Testis (tissue), 3 donors: ENCODE data around the gene BCORL1. TPM values are rescaled to one million over a fixed set of nuclear protein-coding genes. Genes with fewer than 3 reads are reported as not detected.

Experiments used
- DNase-seq: peaks from one replicate; pipeline ENCODE4 v3.0.0-alpha.2; 2019
- H3K27ac ChIP-seq, 2 donors: fragments of 200-600 bp; sonication (generic); one replicate each; pipeline ENCODE4 v1.5.1; 2019
- H3K27me3 ChIP-seq: fragments of 200-600 bp; sonication (generic); one replicate; pipeline ENCODE4 v1.5.1; 2019
- H3K36me3 ChIP-seq: fragments of 200-600 bp; sonication (generic); one replicate; pipeline ENCODE4 v1.5.1; 2017; ENCODE audit warnings: low read depth; ENCODE audit errors: missing control alignments
- H3K4me1 ChIP-seq: fragments of 200-600 bp; sonication (generic); one replicate; pipeline ENCODE4 v1.5.1; 2019
- H3K4me3 ChIP-seq, 2 donors: fragments of 200-600 bp; sonication (generic); one replicate each; pipeline ENCODE4 v1.5.1; 2017 to 2019
- H3K9me3 ChIP-seq: fragments of 200-600 bp; sonication (generic); one replicate; pipeline ENCODE4 v1.5.1; 2017
- POLR2A ChIP-seq: fragments of 450-650 bp; IDR thresholded peaks from one replicate; pipeline ENCODE4 v1.6.1; 2017; ENCODE audit warnings: antibody characterized with exemption, mild to moderate bottlenecking, moderate library complexity
- WGBS, 2 donors: methylation state at CpG; one replicate each; pipeline ENCODE4 v1.1.5; 2018; 5-methylcytosine and 5-hydroxymethylcytosine counted together
- intact Hi-C: fragments of 100-400 bp; cut with DNase I; formaldehyde crosslinking; loops from one replicate; pipeline ENCODE4 v1.15.1; 2023; ENCODE audit warnings: low total_unique reads
- polyA plus RNA-seq: library from polyadenylated mRNA; stranded (reverse); fragments of 350-450 nt; fragmentation: Illumina TruSeq; extraction: RNeasy Lipid Tissue Mini Kit (QIAGEN cat#74804); gene quantifications from one replicate; pipeline ENCODE4 v1.2.3, GENCODE V29; 2014; ENCODE audit warnings: low read depth, low replicate concordance; ENCODE audit not compliant: insufficient read depth
- total RNA-seq, 2 donors: library from RNA; depleted of rRNA; stranded (reverse); fragments of >200 nt; gene quantifications; one replicate each; pipeline ENCODE4 v1.2.3, GENCODE V29; 2016
- TF ChIP-seq, protein P1 (sequence below), 3 experiments: fragments of 450-650 bp in 2 of 3; fragments of 200-600 bp in 1 of 3; sonication (generic) in 1 of 3; IDR thresholded peaks; one replicate each; pipeline ENCODE4 v1.5.1; 2016 to 2019; ENCODE audit warnings: antibody characterized with exemption in 3 of 3, mild to moderate bottlenecking in 2 of 3, moderate library complexity in 1 of 3

BCORL1 gene
- total and polyA plus RNA-seq, 3 donors from 2014 or later, result 27.7 to 33.1 (median 32.3) TPM

DNA sequence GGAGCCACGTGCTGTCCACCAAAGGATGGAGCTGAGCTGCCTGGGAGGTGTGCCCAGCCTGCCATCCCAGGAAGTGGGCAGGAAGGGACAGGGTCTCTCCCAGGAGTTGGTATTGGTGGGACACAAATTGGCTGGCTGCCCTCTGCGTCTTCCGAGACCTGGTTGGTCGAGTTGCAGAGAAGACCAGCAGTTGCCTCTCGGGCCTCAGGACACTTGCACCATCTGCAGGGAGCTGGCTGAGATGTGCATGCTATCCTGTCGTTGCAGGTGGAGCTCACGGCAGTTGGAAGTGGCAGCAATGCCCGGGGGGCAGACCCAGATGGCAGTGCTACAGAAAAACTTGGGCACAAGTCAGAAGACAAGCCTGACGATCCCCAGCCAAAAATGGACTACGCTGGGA, 30.2 kb downstream of the BCORL1 start:
- 88% methylated on average over 5 of the region's 10 CpGs; no CpG with 5 or more reads in 1 of the 2 donors for WGBS, 2 donors
- Histone ChIP-seq H3K9me3 (no peaks in the 10 kb centered on the region), H3K4me1 (no peaks in the 10 kb centered on the region), H3K27me3 (no peaks in the 10 kb centered on the region), H3K4me3 (no peak overlapping the region), H3K36me3 (no peaks in the 10 kb centered on the region), H3K27ac (no peak overlapping the region)
- no peak for DNase-seq
- TF ChIP-seq, protein P1, sequence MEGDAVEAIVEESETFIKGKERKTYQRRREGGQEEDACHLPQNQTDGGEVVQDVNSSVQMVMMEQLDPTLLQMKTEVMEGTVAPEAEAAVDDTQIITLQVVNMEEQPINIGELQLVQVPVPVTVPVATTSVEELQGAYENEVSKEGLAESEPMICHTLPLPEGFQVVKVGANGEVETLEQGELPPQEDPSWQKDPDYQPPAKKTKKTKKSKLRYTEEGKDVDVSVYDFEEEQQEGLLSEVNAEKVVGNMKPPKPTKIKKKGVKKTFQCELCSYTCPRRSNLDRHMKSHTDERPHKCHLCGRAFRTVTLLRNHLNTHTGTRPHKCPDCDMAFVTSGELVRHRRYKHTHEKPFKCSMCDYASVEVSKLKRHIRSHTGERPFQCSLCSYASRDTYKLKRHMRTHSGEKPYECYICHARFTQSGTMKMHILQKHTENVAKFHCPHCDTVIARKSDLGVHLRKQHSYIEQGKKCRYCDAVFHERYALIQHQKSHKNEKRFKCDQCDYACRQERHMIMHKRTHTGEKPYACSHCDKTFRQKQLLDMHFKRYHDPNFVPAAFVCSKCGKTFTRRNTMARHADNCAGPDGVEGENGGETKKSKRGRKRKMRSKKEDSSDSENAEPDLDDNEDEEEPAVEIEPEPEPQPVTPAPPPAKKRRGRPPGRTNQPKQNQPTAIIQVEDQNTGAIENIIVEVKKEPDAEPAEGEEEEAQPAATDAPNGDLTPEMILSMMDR (IDR thresholded peaks at IDR 0.05), result no peak
- no peak for TF ChIP-seq POLR2A
- intact Hi-C loops, result no loop called here

DNA sequence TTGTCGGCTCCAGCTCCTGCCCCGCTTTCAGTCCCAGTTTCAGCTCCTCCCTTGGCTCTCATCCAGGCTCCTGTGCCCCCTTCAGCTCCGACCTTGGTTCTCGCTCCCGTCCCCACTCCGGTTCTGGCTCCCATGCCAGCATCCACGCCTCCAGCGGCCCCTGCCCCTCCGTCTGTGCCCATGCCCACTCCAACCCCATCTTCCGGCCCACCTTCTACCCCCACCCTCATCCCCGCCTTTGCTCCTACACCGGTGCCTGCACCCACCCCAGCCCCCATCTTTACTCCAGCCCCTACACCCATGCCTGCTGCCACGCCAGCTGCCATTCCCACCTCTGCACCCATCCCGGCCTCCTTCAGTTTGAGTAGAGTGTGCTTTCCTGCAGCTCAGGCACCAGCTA, 31.2 kb downstream of the BCORL1 start:
- intact Hi-C loops, result no loop called here
- Histone ChIP-seq H3K9me3 (no peaks in the 10 kb centered on the region), H3K4me3 (no peak overlapping the region), H3K36me3 (no peaks in the 10 kb centered on the region), H3K4me1 (no peaks in the 10 kb centered on the region), H3K27me3 (no peaks in the 10 kb centered on the region), H3K27ac (no peak overlapping the region)
- WGBS, 2 donors, result 82 to 97% methylated on average over 5 to 13 of the region's 14 CpGs
- no peak for DNase-seq
- TF ChIP-seq, protein P1 (IDR thresholded peaks at IDR 0.05), result no peak
- TF ChIP-seq POLR2A, result no peak

DNA sequence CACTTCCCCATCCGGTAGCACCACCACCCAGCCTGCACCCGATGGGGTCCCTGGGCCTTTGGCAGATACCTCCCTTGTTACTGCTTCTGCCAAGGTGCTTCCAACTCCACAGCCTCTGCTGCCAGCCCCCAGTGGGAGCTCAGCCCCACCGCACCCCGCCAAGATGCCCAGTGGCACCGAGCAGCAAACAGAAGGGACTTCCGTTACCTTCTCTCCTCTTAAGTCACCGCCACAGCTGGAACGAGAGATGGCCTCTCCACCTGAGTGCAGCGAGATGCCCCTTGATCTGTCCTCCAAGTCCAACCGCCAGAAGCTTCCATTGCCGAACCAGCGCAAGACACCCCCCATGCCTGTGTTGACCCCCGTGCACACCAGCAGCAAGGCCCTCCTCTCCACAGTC, 31.9 kb downstream of the BCORL1 start:
- TF ChIP-seq POLR2A, result no peak
- TF ChIP-seq, protein P1 (IDR thresholded peaks at IDR 0.05), result no peak
- no peaks in the 10 kb centered on the region for H3K36me3 ChIP-seq
- H3K4me3 ChIP-seq, result no peak overlapping the region
- DNase-seq, result no peak
- WGBS, 2 donors, result 93 to 94% methylated on average over 2 to 9 of the region's 13 CpGs
- intact Hi-C loops, result no loop called here
- no peak overlapping the region for H3K27ac ChIP-seq
- no peaks in the 10 kb centered on the region for H3K4me1 ChIP-seq
- H3K27me3 ChIP-seq, result no peaks in the 10 kb centered on the region
- H3K9me3 ChIP-seq, result no peaks in the 10 kb centered on the region

DNA sequence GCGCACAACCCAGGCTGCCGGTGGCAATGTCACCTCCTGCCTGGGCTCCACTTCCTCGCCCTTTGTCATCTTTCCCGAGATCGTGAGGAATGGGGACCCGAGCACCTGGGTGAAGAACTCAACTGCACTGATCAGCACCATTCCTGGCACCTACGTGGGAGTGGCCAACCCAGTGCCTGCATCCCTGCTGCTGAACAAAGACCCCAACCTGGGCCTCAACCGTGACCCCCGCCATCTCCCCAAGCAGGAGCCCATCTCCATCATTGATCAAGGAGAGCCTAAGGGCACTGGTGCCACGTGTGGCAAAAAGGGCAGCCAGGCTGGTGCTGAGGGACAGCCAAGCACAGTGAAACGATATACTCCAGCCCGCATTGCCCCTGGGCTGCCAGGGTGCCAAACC, 32.3 kb downstream of the BCORL1 start:
- no peaks in the 10 kb centered on the region for H3K36me3 ChIP-seq
- intact Hi-C loops, result no loop called here
- DNase-seq, result no peak
- peaks cover 3% of the 10 kb centered on the region for H3K4me1 ChIP-seq
- no peak for TF ChIP-seq POLR2A
- TF ChIP-seq, protein P1 (IDR thresholded peaks at IDR 0.05), result no peak
- 94% methylated on average over 9 of the region's 12 CpGs; no CpG with 5 or more reads in 1 of the 2 donors for WGBS, 2 donors
- H3K27me3 ChIP-seq, result no peaks in the 10 kb centered on the region
- H3K4me3 ChIP-seq, result no peak overlapping the region
- H3K9me3 ChIP-seq, result no peaks in the 10 kb centered on the region
- H3K27ac ChIP-seq, result no peak overlapping the region

DNA sequence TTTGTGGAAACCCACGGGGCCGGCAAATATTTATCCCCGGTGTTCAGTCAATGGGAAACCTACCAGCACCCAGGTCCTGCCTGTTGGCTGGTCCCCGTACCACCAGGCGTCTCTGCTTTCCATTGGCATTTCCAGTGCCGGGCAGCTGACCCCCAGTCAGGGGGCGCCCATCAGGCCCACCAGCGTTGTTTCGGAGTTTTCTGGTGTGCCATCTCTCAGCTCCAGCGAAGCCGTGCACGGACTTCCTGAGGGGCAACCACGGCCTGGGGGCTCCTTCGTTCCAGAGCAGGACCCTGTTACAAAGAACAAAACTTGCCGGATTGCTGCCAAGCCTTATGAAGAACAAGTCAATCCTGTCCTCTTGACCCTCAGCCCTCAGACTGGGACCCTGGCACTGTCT, 32.7 kb downstream of the BCORL1 start:
- intact Hi-C loops, result no loop called here
- no peak for TF ChIP-seq POLR2A
- TF ChIP-seq, protein P1 (IDR thresholded peaks at IDR 0.05), result no peak
- Histone ChIP-seq H3K9me3 (no peaks in the 10 kb centered on the region), H3K27ac (no peak overlapping the region), H3K27me3 (no peaks in the 10 kb centered on the region), H3K4me3 (no peak overlapping the region), H3K36me3 (no peaks in the 10 kb centered on the region), H3K4me1 (peaks cover 3% of the 10 kb centered on the region)
- no peak for DNase-seq
- 74% methylated on average over 6 of the region's 15 CpGs; no CpG with 5 or more reads in 1 of the 2 donors for WGBS, 2 donors
